ENCODE data around the gene SLC47A2. TPM values are rescaled to one million over a fixed set of nuclear protein-coding genes. Genes with fewer than 3 reads are reported as not detected.

Gene SLC47A2
- total RNA-seq, 3 donors from 2014 or later, result 0.15 to 0.66 TPM; not detected in 1

DNA sequence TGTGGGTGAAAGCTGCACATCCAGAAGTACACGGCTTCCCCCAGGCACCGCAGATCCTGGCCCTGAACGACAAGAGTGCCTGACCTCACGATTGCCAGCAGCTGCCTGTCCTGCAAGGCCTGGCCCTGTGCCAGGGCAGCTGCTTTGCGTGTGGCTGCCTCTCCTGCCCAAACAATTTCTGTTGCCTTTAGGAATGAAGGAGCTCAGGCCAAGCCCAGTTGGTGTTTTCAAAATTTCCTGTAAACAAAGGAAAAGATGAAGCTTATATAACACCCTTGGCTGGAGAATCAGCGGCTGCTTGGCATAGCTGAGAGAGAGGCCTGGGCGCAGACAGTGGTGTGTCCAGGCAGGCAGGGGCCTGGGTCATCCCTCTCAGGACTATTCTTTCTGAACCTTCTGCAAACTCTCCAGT lies 11.7 kb upstream of the SLC47A2 start:
- peak; percentile 89 to 97 for DNase-seq (ENCODE audit: low spot score in 2 of 2)
- peak overlapping the region in 1 of 3 donors; percentile 38 for H3K4me3 ChIP-seq

DNA sequence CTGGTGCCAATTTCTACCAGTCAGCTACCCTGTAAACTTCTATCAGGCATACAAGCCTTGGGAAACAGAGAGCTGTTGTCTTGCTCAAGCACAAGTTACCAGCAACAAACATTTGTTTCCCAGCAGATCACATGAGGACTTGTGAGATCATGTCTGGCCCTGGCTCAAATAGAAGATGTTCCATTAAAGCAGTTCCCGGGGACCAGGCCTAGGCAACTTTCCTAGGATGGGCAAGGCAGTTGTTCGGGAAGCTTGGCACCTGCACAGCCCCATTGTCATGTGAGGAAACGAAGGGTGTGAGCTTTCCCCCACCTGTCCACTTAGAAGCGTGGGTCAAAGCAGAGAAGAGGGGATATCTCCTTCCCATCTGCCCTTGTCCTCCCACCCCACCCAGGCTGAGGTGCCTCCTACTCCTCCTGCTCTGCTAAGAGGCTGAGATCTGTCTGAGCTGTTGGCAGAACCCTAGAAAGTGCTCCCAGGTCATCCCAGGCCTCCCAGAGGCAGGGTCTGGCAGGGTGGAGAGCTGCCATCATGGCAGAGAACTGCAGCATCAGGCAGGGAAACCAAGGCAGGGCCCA lies 11.2 kb upstream of the SLC47A2 start:
- Histone ChIP-seq H3K4me1 (peaks cover 23 to 28% of the 10 kb centered on the region in 2 donors), H3K27me3 (no peaks in the 10 kb centered on the region), H3K36me3 (no peaks in the 10 kb centered on the region), H3K27ac (peak overlapping the region; percentile 99 to 100), H3K4me3 (peak overlapping the region in 1 of 3 donors; percentile 38), H3K9me3 (no peaks in the 10 kb centered on the region)
- peak in 1 of 2 donors; percentile 93 for DNase-seq (ENCODE audit: low spot score in 2 of 2)
- TF ChIP-seq, protein P1, sequence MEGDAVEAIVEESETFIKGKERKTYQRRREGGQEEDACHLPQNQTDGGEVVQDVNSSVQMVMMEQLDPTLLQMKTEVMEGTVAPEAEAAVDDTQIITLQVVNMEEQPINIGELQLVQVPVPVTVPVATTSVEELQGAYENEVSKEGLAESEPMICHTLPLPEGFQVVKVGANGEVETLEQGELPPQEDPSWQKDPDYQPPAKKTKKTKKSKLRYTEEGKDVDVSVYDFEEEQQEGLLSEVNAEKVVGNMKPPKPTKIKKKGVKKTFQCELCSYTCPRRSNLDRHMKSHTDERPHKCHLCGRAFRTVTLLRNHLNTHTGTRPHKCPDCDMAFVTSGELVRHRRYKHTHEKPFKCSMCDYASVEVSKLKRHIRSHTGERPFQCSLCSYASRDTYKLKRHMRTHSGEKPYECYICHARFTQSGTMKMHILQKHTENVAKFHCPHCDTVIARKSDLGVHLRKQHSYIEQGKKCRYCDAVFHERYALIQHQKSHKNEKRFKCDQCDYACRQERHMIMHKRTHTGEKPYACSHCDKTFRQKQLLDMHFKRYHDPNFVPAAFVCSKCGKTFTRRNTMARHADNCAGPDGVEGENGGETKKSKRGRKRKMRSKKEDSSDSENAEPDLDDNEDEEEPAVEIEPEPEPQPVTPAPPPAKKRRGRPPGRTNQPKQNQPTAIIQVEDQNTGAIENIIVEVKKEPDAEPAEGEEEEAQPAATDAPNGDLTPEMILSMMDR (IDR thresholded peaks at IDR 0.05), result no peak
- TF ChIP-seq POLR2A (IDR thresholded peaks at IDR 0.05), result no peak
- TF ChIP-seq POLR2AphosphoS5 (IDR thresholded peaks at IDR 0.05), result peak; percentile 72 to 83 (median 82)
- intact Hi-C loops (cut with DNase I; ENCODE audit: low total_unique reads), result no loop called here

More for the DNA sequence above, 11.7 kb upstream of the SLC47A2 start:
- intact Hi-C loops (cut with DNase I; ENCODE audit: low total_unique reads), result no loop called here
- TF ChIP-seq POLR2AphosphoS5 (IDR thresholded peaks at IDR 0.05) (peak; percentile 71 to 81 (median 75)), POLR2A (IDR thresholded peaks at IDR 0.05) (no peak)
- Histone ChIP-seq H3K9me3 (no peaks in the 10 kb centered on the region), H3K27ac (peak overlapping the region; percentile 99 to 100), H3K27me3 (no peaks in the 10 kb centered on the region), H3K4me1 (peaks cover 23 to 28% of the 10 kb centered on the region in 2 donors), H3K36me3 (no peaks in the 10 kb centered on the region)

DNA sequence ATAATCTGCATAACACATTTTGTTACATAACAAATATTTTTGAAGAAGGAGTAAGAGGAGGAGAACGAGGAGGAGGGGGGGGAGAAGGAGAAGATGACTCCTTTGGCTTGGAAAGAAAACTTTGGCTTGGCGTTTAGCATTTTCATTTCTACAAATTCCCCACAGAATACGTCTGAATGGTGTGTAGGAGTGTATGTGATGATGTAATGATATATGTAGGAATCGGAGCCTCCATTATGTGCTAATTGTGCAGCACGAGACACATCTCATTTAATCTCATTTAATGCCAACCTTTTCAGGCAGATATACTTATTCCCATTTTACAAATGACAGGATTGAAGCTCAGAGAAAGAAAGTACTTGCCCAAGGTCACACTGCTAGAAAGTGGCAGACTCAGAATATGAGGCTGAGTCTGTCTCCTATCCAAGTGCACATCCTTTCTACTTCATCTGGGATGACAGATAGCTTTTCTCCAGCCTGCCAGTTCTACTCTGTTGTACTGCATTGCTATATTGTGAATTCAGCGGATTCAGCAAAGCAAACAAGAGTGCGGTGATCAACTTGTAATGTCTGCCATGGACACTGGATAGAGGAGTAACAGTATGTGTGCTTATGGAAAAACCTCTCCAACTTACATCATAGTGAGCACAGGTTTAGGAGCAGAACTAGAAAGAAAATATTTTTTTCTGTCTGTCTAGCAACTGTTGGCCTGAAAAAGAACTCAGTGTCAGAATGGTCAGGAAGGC lies 10.4 kb upstream of the SLC47A2 start:
- no peaks in the 10 kb centered on the region for H3K9me3 ChIP-seq
- H3K4me1 ChIP-seq, result peaks cover 23 to 28% of the 10 kb centered on the region in 2 donors
- no peak overlapping the region for H3K4me3 ChIP-seq
- no peaks in the 10 kb centered on the region for H3K27me3 ChIP-seq
- no peak for DNase-seq (ENCODE audit: low spot score in 2 of 2)
- intact Hi-C loops (cut with DNase I; ENCODE audit: low total_unique reads), result no loop called here
- peak overlapping the region; percentile 99 to 100 for H3K27ac ChIP-seq
- H3K36me3 ChIP-seq, result no peaks in the 10 kb centered on the region
- TF ChIP-seq POLR2AphosphoS5 (IDR thresholded peaks at IDR 0.05) (no peak), POLR2A (IDR thresholded peaks at IDR 0.05) (no peak)
- TF ChIP-seq, protein P1 (IDR thresholded peaks at IDR 0.05), result no peak

DNA sequence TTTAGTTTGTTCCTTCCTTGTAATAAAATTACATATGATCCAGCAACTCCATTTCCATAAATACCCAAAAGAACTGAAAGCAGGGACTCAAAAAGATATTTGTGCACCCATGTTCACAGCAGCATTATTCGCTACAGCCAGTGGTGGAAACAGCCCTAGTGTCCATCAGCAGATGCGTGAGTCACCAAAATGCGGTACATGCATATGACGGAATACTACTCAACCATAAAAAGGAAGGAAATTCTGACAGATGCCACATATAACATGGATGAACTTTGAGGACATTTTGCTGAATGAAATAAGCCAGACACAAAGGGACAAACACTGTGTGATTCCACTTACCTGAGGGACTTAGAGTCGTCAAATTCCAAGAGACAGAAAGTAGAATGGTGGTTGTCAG lies 9.1 kb upstream of the SLC47A2 start:
- Histone ChIP-seq H3K4me1 (peaks cover 23 to 28% of the 10 kb centered on the region in 2 donors), H3K36me3 (no peaks in the 10 kb centered on the region), H3K27me3 (no peaks in the 10 kb centered on the region), H3K9me3 (no peaks in the 10 kb centered on the region), H3K27ac (peak overlapping the region; percentile 99 to 100), H3K4me3 (no peak overlapping the region)
- no peak for DNase-seq (ENCODE audit: low spot score in 2 of 2)
- intact Hi-C loops (cut with DNase I; ENCODE audit: low total_unique reads), result no loop called here
- no peak for TF ChIP-seq POLR2AphosphoS5 (IDR thresholded peaks at IDR 0.05)
- TF ChIP-seq, protein P1 (IDR thresholded peaks at IDR 0.05), result no peak
- no peak for TF ChIP-seq POLR2A (IDR thresholded peaks at IDR 0.05)

DNA sequence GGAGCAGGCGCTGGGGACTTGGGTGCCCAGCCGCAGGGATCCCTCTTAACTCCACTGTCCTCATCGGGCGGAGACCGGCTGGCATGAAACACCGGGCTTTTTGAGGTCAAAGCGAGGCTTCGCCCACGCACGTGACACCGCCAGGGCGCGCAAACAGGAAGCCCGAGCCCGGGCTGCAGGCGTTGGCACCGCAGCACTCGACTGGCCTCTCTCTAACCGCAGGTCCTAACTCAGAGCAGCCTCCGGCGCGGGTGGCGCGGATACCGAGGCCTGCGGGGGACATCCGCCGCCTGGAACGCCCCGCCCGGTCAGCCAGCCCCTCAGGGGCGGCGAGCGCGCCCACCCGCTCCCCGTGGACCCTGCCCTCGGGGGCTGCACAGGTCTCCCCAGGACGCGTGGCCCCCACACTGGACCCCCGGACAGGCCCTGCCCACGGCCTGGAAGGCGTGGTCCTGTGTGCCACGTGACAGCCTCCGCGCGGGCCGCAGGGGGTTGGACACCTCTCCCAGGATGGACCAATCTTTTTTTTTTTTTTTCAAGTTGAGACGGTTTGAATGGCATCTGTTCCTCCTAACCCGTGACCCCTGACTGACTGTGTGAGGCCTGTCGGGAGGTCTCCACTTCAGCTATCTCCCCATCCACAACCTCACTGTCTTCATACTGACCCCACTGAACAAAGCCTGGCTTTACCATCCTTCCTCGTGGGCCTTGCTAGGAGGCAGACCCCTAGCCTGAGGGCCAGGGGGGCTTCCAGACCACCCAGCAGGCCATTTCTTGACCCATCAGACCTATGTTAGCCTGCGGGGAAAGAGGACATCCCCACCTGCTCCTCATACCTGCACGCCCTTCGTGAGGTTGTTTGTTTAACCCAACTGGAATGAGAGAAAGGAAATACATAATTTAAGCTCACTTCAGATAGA lies 8.4 kb upstream of the SLC47A2 start:
- H3K27ac ChIP-seq, result peak overlapping the region; percentile 99 to 100
- intact Hi-C loops (cut with DNase I; ENCODE audit: low total_unique reads), result no loop called here
- no peaks in the 10 kb centered on the region for H3K27me3 ChIP-seq
- H3K4me1 ChIP-seq, result peaks cover 23 to 28% of the 10 kb centered on the region in 2 donors
- no peaks in the 10 kb centered on the region for H3K9me3 ChIP-seq
- peak; percentile 78 to 91 for DNase-seq (ENCODE audit: low spot score in 2 of 2)
- no peak for TF ChIP-seq POLR2A (IDR thresholded peaks at IDR 0.05)
- TF ChIP-seq, protein P1 (IDR thresholded peaks at IDR 0.05), result no peak
- TF ChIP-seq POLR2AphosphoS5 (IDR thresholded peaks at IDR 0.05), result no peak
- H3K4me3 ChIP-seq, result peak overlapping the region; percentile 33 to 64 (median 36)
- no peaks in the 10 kb centered on the region for H3K36me3 ChIP-seq
